ENCODE results near the gene FLOT2. TPM values are rescaled to one million over a fixed set of nuclear protein-coding genes. Genes with fewer than 3 reads are reported as not detected.
"Not testable (repeated sequence)": the region's sequence is repeated elsewhere in the genome, so short reads cannot be mapped to it uniquely, and the experiment has no call there.

Gene FLOT2
- total RNA-seq, 2 donors from 2014 or later: 89.9 to 107 TPM

DNA sequence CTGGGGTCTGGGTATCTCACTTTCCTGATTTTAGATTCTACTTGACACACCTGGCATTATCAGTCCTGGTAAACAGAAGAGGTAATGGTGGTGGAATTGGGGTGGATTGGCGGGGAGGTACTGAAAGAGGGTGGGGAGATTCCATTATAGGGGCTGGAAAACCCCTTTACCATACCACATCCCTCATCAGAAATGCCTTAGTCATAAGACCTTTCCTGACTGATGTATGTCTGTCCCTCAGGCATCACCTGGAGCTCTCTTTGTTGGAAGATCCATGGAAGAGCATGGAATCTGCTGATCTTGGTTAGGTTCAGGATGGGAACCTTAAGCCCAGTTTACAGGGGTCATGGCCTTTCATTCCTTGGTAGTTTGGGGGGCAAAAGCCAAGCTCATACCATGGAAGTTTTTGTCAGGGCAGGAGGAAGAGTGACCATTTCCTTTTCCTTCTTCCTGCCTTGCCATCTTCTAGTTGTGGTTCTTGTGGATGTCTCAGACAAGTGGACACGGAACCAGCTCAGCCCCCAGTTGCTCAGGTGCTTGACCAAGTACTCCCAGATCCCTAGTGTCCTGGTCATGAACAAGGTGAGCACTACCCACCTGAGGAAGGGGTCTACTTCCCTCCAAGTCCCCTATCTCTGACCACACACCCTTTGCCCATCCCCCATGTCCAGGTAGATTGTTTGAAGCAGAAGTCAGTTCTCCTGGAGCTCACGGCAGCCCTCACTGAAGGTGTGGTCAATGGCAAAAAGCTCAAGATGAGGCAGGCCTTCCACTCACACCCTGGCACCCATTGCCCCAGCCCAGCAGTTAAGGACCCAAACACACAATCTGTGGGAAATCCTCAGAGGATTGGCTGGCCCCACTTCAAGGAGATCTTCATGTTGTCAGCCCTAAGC is 39.4 kb downstream of the FLOT2 start:
- no peak for ATAC-seq
- DNase-seq: peak; percentile 1
- intact Hi-C loops (cut with DNase I): no loop called here

- DNase-seq (peak; percentile 3), ATAC-seq (no peak)
- intact Hi-C loops (cut with DNase I): no loop called here
Observed at GRCh38 chr17:28856028-28856574, 41.4 kb downstream of the FLOT2 start.

DNA sequence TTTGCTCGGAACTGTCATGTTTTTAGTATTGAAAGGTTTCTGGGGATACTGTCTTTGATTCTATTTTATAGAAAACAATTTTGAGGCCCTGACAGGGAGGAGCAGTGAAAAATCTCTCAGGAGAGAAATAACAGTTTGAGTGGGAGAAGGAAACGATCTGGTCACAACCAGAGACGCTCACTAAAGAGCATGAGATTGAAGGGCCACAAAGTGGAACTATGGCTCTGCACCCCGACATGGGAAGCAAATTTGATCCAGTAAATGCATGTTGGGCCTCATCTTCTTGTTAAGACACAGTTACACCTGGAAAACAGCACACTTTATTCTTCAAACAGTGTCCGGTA is 42.2 kb downstream of the FLOT2 start:
- DNase-seq: no peak
- intact Hi-C loops (cut with DNase I): no loop called here
- no peak for ATAC-seq

DNA sequence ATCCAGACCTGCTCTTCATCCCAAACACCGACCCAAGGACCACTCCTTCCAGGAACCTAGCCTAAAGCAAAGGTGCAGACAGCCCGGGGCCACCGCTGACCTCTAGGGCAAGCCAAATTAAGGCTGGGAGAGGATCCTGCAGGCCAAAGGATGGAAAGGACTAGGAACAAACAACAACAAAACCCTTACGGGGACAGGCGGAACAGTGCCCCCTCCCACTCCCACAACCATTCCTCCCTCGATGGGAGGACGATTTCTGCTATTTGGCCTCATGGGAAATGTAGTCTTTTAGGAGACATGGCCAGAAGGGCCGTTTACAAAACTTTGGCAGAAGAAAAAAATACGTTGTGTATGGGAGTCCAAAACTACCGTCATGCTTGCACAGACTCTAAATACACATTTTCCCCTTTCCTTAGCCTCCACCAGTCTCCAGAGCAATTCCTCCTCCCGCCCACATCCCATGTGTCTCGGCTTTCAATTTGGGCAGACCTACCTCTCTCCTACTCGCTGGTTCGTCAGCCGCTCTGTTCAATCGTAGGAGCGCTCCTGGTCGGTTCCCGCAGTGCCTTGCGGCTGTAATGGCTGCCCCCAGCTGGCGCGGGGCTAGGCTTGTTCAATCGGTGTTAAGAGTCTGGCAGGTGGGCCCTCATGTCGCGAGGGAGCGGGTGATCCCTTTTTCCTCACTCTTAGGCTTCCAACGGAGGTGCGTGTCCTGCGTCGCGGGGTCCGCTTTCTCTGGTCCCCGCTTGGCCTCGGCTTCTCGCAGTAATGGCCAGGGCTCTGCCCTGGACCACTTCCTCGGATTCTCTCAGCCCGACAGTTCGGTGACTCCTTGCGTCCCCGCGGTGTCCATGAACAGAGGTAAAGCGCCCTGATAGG is 42.8 kb downstream of the FLOT2 start, which contains the start of gene ERAL1:
Gene ERAL1 (plus strand): TSS at position 560 of the 879 bp plus-strand sequence. CDS start 19 bp downstream, at position 579.
- ATAC-seq: peak; percentile 99 to 100
- DNase-seq: peak; percentile 88
- intact Hi-C loops (cut with DNase I): no loop called here

GRCh38 chr17:28853295-28853694 is 44.2 kb downstream of the FLOT2 start:
- ATAC-seq (no peak), DNase-seq (no peak)
- intact Hi-C loops (cut with DNase I): no loop called here

DNA sequence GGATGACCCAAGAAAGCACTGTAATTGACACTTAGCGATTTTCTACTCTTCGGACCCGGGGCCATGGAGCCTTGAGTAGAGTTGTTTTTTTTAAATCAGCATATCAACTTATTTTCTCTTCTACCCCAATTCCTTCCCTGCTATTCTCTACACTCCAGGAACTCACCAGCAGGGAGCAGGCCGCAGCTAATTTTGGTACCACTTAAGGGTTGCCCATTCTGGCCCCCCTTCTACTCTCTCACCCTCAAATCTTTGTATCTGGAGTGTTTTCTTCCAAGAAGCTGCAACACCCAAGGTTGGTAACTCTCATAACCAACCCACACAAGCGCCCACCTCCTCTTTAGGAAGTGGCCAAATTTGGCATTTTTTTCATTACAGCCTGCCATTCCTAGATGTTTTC is 48.3 kb downstream of the FLOT2 start:
- ATAC-seq (peak in 1 of 2 donors; percentile 30), DNase-seq (no peak)
- intact Hi-C loops (cut with DNase I): no loop called here

GRCh38 chr17:28848667-28849066 is 48.9 kb downstream of the FLOT2 start:
- DNase-seq: peak; percentile 60

GRCh38 chr17:28846699-28847098 is 50.8 kb downstream of the FLOT2 start:
- DNase-seq; intact Hi-C loops (cut with DNase I); ATAC-seq: not testable (repeated sequence)

More at GRCh38 chr17:28848667-28849066, 48.9 kb downstream of the FLOT2 start:
- intact Hi-C loops (cut with DNase I): not testable (repeated sequence)
- peak in 1 of 2 donors; percentile 52 for ATAC-seq

- intact Hi-C loops (cut with DNase I): no loop called here
- no peak for ATAC-seq
- DNase-seq: no peak
Observed at GRCh38 chr17:28846231-28846630, 51.3 kb downstream of the FLOT2 start.

DNA sequence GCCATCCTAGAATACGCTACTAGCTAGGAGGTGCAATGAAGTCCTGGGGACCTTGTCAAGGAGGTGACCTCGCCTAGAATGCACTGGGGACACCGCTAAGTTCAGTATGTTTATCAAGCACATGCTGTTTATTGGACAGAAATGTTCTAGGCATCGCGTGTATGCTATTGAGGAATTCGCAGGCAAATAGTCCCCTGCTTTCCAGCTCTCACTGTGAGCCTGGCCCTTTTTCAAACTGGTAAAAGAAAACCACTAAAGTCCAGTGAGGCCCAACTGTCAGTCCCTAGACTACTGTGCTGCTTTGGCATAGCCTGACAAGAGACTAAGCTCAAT is 53.8 kb downstream of the FLOT2 start:
- intact Hi-C loops (cut with DNase I): no loop called here
- no peak for DNase-seq
- ATAC-seq: no peak

GRCh38 chr17:28842282-28843012 is 55.1 kb downstream of the FLOT2 start, which contains the start of gene FAM222B:
TSS of gene FAM222B (minus strand) at chr17:28842790. CDS start at chr17:28766667, 76,123 bp downstream.
- intact Hi-C loops (cut with DNase I): no loop called here
- DNase-seq (peak; percentile 90), ATAC-seq (peak; percentile 100)

DNA sequence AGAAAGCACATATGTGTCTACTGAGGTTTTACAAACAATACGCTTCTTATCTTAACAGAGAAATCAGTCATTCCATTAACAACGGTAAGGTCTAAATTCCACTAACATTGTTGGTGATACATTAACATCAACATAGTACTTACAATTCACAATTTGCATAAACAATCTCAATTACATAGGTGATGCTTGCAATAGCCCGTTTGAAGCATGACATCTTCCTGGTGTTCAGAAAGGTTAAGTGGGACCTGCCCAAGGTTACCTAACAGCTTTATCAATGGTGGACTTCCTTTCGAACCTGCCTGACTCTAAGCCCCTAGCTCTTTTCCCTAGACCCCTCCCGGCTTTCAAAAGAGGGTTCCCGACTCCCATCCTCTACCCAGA is 55.6 kb downstream of the FLOT2 start:
- intact Hi-C loops (cut with DNase I): no loop called here
- ATAC-seq: peak in 1 of 2 donors; percentile 1
- no peak for DNase-seq

DNA sequence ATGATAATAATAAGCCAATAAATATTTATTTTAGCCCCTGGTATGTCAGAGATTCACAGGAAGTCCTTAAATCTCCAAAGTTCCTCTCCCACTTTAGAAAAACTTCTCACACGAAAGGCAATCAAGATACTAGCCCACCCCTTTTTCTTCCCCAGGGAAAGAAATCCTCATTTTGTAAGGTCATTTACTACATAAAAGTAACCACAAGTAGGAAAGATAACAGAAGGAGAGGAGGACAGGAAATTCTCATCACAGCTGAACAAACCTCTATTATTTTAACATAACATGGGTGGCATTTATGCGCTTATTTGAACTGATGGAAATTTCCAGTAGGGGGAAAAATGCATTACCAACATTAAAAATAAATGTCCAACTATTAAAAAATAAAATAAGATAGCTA is 58.3 kb downstream of the FLOT2 start:
- intact Hi-C loops (cut with DNase I): no loop called here
- no peak for ATAC-seq
- no peak for DNase-seq

GRCh38 chr17:28836541-28836940 is 61.0 kb downstream of the FLOT2 start:
- DNase-seq; intact Hi-C loops (cut with DNase I); ATAC-seq: not testable (repeated sequence)

DNA sequence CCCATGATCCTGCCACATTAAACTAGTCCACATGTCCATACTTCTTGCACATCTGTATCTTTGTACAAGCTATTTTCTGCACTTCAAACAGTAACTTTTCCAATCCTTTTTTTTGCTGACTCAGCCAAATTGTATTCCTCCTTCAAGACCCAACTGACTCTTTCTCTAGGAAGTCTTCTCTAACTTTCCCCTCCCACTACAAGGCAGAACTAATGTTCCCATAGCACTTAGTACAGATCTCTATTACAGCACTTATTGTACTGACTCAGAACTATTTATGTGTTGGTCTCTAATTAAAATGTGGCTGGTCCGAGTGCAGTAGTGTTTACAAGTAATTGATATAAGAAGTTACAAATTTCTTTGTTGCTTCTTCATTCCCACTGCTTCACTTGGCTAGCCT is 63.1 kb downstream of the FLOT2 start:
- intact Hi-C loops (cut with DNase I): no loop called here
- DNase-seq: no peak
- ATAC-seq: no peak

Measured in left cardiac atrium (tissue), 4 donors.